ENCODE measurements around the gene SH3BP4. TPM values are rescaled to one million over a fixed set of nuclear protein-coding genes. Genes with fewer than 3 reads are reported as not detected.

Gene SH3BP4
- total RNA-seq, 1 experiment from 2014 or later = not detected

DNA sequence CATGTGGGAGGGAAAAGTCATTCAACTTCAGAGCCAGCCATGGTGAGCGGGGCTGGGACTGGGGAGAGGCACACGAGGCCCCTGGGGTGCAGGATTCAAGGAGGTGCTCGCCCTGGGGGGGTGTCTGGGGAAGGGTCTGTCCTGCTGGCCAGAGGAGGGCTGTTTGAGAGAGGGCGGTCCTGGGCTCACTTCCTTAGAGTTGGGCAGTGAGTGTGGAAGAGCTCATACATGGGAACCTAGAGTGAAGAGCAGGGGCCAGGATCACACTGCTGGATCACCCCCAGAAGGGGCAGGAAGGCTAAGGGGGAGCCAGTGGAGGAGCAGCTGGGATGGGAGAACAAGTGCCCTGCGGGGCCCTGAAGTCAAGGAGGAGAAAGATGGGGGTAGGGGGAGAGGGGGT lies 6.5 kb downstream of the SH3BP4 start:
- no peaks in the 10 kb centered on the region for H3K4me1 ChIP-seq (ENCODE audit: low read length)
- H3K27me3 ChIP-seq (ENCODE audit: low read length) = no peaks in the 10 kb centered on the region
- H3K4me3 ChIP-seq (ENCODE audit: low read length) = no peak overlapping the region
- no peaks in the 10 kb centered on the region for H4K20me1 ChIP-seq (ENCODE audit: insufficient read depth, low read depth, low read length)
- no peaks in the 10 kb centered on the region for H3K36me3 ChIP-seq (ENCODE audit: insufficient read depth, low read length)
- DNase-seq = no peak
- H3K9ac ChIP-seq (ENCODE audit: low read length) = no peak overlapping the region
- H3K9me3 ChIP-seq (ENCODE audit: low read length) = no peaks in the 10 kb centered on the region
- H3K79me2 ChIP-seq (ENCODE audit: low read length) = no peaks in the 10 kb centered on the region
- no peak overlapping the region for H3K4me2 ChIP-seq (ENCODE audit: low read depth, low read length, poor library complexity, severe bottlenecking)
- no peaks in the 10 kb centered on the region for H3K9me2 ChIP-seq (replicated peaks; ENCODE audit: insufficient read depth, low read length)
- no peak overlapping the region for H2AFZ ChIP-seq (ENCODE audit: low read length)
- no peak overlapping the region for H3K27ac ChIP-seq (ENCODE audit: low read length)

GRCh38 chr2:234958746-234959395 lies 7.1 kb downstream of the SH3BP4 start:
- Histone ChIP-seq H3K79me2 (ENCODE audit: low read length) (no peaks in the 10 kb centered on the region), H3K36me3 (ENCODE audit: insufficient read depth, low read length) (no peaks in the 10 kb centered on the region), H4K20me1 (ENCODE audit: insufficient read depth, low read depth, low read length) (no peaks in the 10 kb centered on the region), H3K9me2 (replicated peaks; ENCODE audit: insufficient read depth, low read length) (no peaks in the 10 kb centered on the region), H2AFZ (ENCODE audit: low read length) (no peak overlapping the region), H3K4me1 (ENCODE audit: low read length) (no peaks in the 10 kb centered on the region), H3K9me3 (ENCODE audit: low read length) (no peaks in the 10 kb centered on the region), H3K9ac (ENCODE audit: low read length) (no peak overlapping the region), H3K27ac (ENCODE audit: low read length) (no peak overlapping the region), H3K4me2 (ENCODE audit: low read depth, low read length, poor library complexity, severe bottlenecking) (no peak overlapping the region), H3K4me3 (ENCODE audit: low read length) (no peak overlapping the region), H3K27me3 (ENCODE audit: low read length) (no peaks in the 10 kb centered on the region)
- DNase-seq = no peak

GRCh38 chr2:234960175-234961088 lies 8.6 kb downstream of the SH3BP4 start:
- Histone ChIP-seq H2AFZ (ENCODE audit: low read length) (no peak overlapping the region), H3K4me2 (ENCODE audit: low read depth, low read length, poor library complexity, severe bottlenecking) (no peak overlapping the region), H3K9ac (ENCODE audit: low read length) (no peak overlapping the region), H3K4me1 (ENCODE audit: low read length) (no peaks in the 10 kb centered on the region), H3K9me3 (ENCODE audit: low read length) (no peaks in the 10 kb centered on the region), H3K27me3 (ENCODE audit: low read length) (no peaks in the 10 kb centered on the region), H4K20me1 (ENCODE audit: insufficient read depth, low read depth, low read length) (no peaks in the 10 kb centered on the region), H3K9me2 (replicated peaks; ENCODE audit: insufficient read depth, low read length) (no peaks in the 10 kb centered on the region), H3K4me3 (ENCODE audit: low read length) (no peak overlapping the region), H3K27ac (ENCODE audit: low read length) (no peak overlapping the region), H3K79me2 (ENCODE audit: low read length) (no peaks in the 10 kb centered on the region), H3K36me3 (ENCODE audit: insufficient read depth, low read length) (no peaks in the 10 kb centered on the region)
- no peak for DNase-seq

DNA sequence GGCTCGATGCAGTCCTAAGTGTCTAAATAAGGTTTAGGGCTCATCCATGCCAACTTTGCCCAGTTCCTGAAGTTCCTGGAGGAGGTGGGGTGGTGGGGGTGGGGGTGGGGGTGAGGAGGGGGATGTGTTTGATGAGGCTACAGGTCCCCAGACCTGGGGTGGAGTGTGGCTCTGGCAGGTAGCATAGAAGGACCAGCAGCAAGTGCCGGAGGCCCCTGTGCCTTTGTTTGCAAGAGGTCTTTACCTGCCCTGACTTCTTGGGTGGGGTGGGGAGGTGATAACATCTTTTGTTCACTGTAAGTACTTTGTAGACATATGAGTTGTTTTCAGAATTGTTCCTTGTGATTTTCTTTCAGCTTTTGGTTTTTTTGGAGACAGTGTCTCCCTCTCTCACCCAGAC lies 10.0 kb downstream of the SH3BP4 start:
- Histone ChIP-seq H3K9me3 (ENCODE audit: low read length) (no peaks in the 10 kb centered on the region), H3K4me2 (ENCODE audit: low read depth, low read length, poor library complexity, severe bottlenecking) (no peak overlapping the region), H3K9me2 (replicated peaks; ENCODE audit: insufficient read depth, low read length) (no peaks in the 10 kb centered on the region), H3K27me3 (ENCODE audit: low read length) (no peaks in the 10 kb centered on the region), H3K36me3 (ENCODE audit: insufficient read depth, low read length) (no peaks in the 10 kb centered on the region), H3K27ac (ENCODE audit: low read length) (no peak overlapping the region), H3K79me2 (ENCODE audit: low read length) (no peaks in the 10 kb centered on the region), H3K9ac (ENCODE audit: low read length) (no peak overlapping the region), H3K4me3 (ENCODE audit: low read length) (no peak overlapping the region), H3K4me1 (ENCODE audit: low read length) (no peaks in the 10 kb centered on the region), H4K20me1 (ENCODE audit: insufficient read depth, low read depth, low read length) (no peaks in the 10 kb centered on the region), H2AFZ (ENCODE audit: low read length) (no peak overlapping the region)
- DNase-seq = no peak

GRCh38 chr2:234963773-234964615 lies 12.2 kb downstream of the SH3BP4 start:
- Histone ChIP-seq H3K79me2 (ENCODE audit: low read length) (no peaks in the 10 kb centered on the region), H3K9me2 (replicated peaks; ENCODE audit: insufficient read depth, low read length) (no peaks in the 10 kb centered on the region), H3K36me3 (ENCODE audit: insufficient read depth, low read length) (no peaks in the 10 kb centered on the region), H3K4me1 (ENCODE audit: low read length) (no peaks in the 10 kb centered on the region), H4K20me1 (ENCODE audit: insufficient read depth, low read depth, low read length) (no peaks in the 10 kb centered on the region), H3K4me2 (ENCODE audit: low read depth, low read length, poor library complexity, severe bottlenecking) (no peak overlapping the region), H3K4me3 (ENCODE audit: low read length) (no peak overlapping the region), H3K27me3 (ENCODE audit: low read length) (no peaks in the 10 kb centered on the region), H3K9ac (ENCODE audit: low read length) (no peak overlapping the region), H2AFZ (ENCODE audit: low read length) (no peak overlapping the region), H3K27ac (ENCODE audit: low read length) (no peak overlapping the region), H3K9me3 (ENCODE audit: low read length) (no peaks in the 10 kb centered on the region)
- no peak for DNase-seq

DNA sequence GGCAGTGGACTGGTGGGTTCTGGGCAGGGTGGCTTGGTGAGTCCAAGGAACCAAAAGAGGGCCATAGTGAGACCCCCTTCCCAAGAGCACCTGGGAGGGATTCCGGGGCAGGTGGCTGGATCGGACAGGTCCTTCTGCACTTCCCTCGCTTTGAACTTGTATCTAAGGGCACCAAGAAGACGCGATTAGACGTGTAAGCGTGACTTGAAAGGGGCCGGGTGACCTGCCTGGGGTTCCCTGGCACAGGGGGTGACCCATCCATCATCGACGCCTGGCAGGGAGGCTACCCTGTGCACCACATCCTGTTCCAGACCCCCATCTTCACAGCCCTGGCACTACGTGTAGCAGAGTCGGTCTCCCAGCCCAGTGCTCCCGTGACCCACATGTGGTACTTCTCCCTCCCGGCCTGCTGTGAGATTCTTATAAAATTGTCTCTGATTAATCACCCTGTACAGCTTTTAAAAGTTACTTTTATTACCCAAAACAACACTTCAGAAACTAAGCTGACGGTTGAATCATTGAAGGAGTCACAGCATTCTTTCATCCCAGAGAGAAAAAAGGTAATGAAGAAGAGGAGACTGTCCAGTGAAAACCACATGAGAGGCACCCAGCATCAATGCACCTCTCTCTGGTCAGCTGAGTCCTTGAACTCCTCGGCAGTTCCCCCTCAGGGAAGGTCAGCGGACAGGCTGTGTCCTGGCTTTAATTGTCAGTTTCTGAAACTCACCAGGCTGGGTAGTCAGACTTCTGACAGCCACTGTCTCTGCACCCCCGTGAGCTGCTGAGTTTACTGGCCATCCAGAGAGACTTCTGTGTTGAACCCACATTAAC lies 13.0 kb downstream of the SH3BP4 start:
- no peaks in the 10 kb centered on the region for H3K9me3 ChIP-seq (ENCODE audit: low read length)
- H3K79me2 ChIP-seq (ENCODE audit: low read length) = no peaks in the 10 kb centered on the region
- no peaks in the 10 kb centered on the region for H4K20me1 ChIP-seq (ENCODE audit: insufficient read depth, low read depth, low read length)
- no peaks in the 10 kb centered on the region for H3K9me2 ChIP-seq (replicated peaks; ENCODE audit: insufficient read depth, low read length)
- no peak overlapping the region for H2AFZ ChIP-seq (ENCODE audit: low read length)
- no peaks in the 10 kb centered on the region for H3K4me1 ChIP-seq (ENCODE audit: low read length)
- no peak for DNase-seq
- H3K36me3 ChIP-seq (ENCODE audit: insufficient read depth, low read length) = no peaks in the 10 kb centered on the region
- no peak overlapping the region for H3K4me2 ChIP-seq (ENCODE audit: low read depth, low read length, poor library complexity, severe bottlenecking)
- no peak overlapping the region for H3K4me3 ChIP-seq (ENCODE audit: low read length)
- H3K9ac ChIP-seq (ENCODE audit: low read length) = no peak overlapping the region
- no peak overlapping the region for H3K27ac ChIP-seq (ENCODE audit: low read length)
- H3K27me3 ChIP-seq (ENCODE audit: low read length) = no peaks in the 10 kb centered on the region

- no peaks in the 10 kb centered on the region for H4K20me1 ChIP-seq (ENCODE audit: insufficient read depth, low read depth, low read length)
- no peak overlapping the region for H3K4me3 ChIP-seq (ENCODE audit: low read length)
- H3K36me3 ChIP-seq (ENCODE audit: insufficient read depth, low read length) = no peaks in the 10 kb centered on the region
- no peaks in the 10 kb centered on the region for H3K4me1 ChIP-seq (ENCODE audit: low read length)
- no peaks in the 10 kb centered on the region for H3K79me2 ChIP-seq (ENCODE audit: low read length)
- no peak for DNase-seq
- H3K27me3 ChIP-seq (ENCODE audit: low read length) = no peaks in the 10 kb centered on the region
- no peaks in the 10 kb centered on the region for H3K9me2 ChIP-seq (replicated peaks; ENCODE audit: insufficient read depth, low read length)
- no peak overlapping the region for H3K27ac ChIP-seq (ENCODE audit: low read length)
- no peak overlapping the region for H3K4me2 ChIP-seq (ENCODE audit: low read depth, low read length, poor library complexity, severe bottlenecking)
- H2AFZ ChIP-seq (ENCODE audit: low read length) = no peak overlapping the region
- H3K9ac ChIP-seq (ENCODE audit: low read length) = no peak overlapping the region
- no peaks in the 10 kb centered on the region for H3K9me3 ChIP-seq (ENCODE audit: low read length)
Observed at GRCh38 chr2:234966340-234966739, 14.5 kb downstream of the SH3BP4 start.

Measured in Karpas-422 (cell line).